Neuron (in vitro differentiated cells): ENCODE results near the gene HIGD1C.
"Not testable (repeated sequence)": the region's sequence is repeated elsewhere in the genome, so short reads cannot be mapped to it uniquely, and the experiment has no call there.

Source experiments
- H2AFZ ChIP-seq: one replicate; pipeline ENCODE4 v1.6.1; 2013; ENCODE audit warnings: low read depth, mild to moderate bottlenecking, inconsistent platforms, low read length, moderate library complexity
- H3K27me3 ChIP-seq: one replicate; pipeline ENCODE4 v1.6.1; 2013; ENCODE audit warnings: low read length; ENCODE audit not compliant: insufficient read depth
- H3K36me3 ChIP-seq: one replicate; pipeline ENCODE4 v1.6.1; 2013; ENCODE audit warnings: low read length; ENCODE audit not compliant: insufficient read depth
- H3K4me1 ChIP-seq: one replicate; pipeline ENCODE4 v1.6.1; 2013; ENCODE audit warnings: low read length; ENCODE audit not compliant: insufficient read depth
- H3K4me3 ChIP-seq: 2 replicates; pipeline ENCODE4 v1.5.1; 2013; ENCODE audit warnings: mild to moderate bottlenecking, low read length, moderate library complexity
- H3K9me3 ChIP-seq: one replicate; pipeline ENCODE4 v1.6.1; 2013; ENCODE audit warnings: low read length

HIGD1C gene

DNA sequence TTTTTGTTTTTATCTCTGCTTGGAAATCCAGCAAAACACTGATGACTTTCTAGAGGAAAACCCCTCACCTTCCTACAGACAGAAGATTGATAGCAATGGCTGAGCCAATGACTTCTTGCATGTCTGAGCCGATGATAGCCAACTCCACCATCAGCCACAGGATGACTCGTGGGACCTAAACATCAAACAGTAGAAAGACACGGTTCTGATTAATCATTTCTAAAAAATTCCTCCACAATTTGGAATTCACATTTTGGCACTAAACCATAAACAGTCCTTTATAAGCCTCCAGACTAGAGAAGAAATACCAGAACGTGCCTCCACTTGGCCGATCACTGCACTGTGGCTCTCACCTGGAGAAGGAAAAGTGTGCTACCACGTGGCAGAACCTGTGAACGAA is 47.9 kb downstream of the HIGD1C start:
- Histone ChIP-seq H3K27me3 (no peaks in the 10 kb centered on the region), H3K36me3 (peaks cover 54% of the 10 kb centered on the region), H3K9me3 (no peaks in the 10 kb centered on the region), H2AFZ (no peak overlapping the region), H3K4me1 (no peaks in the 10 kb centered on the region), H3K4me3 (no peak overlapping the region)

DNA sequence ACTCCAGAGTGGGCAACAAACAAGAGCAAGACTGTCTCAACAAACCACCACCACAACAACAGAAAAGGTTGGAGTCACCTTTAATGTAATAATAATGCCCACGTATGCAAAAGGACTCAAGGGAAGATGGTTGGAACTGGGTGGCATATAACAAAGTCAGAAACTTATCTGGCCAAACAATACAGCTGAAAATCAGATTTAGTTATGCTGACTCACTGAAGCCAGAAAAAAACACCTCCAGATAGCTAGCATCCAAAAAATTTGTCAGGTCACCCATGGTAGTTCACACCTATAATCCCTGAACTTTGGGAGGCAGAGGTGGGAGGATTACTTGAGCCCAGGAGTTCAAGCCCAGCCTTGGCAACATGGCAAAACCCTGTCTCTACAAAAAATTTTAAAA is 49.5 kb downstream of the HIGD1C start:
- no peak overlapping the region for H3K4me3 ChIP-seq
- H3K4me1 ChIP-seq = no peaks in the 10 kb centered on the region
- no peaks in the 10 kb centered on the region for H3K27me3 ChIP-seq
- no peak overlapping the region for H2AFZ ChIP-seq
- peaks cover 52% of the 10 kb centered on the region for H3K36me3 ChIP-seq
- no peaks in the 10 kb centered on the region for H3K9me3 ChIP-seq

- Histone ChIP-seq H3K4me1 (no peaks in the 10 kb centered on the region), H3K36me3 (peaks cover 41% of the 10 kb centered on the region), H2AFZ (no peak overlapping the region), H3K9me3 (no peaks in the 10 kb centered on the region), H3K27me3 (no peaks in the 10 kb centered on the region), H3K4me3 (no peak overlapping the region)
Observed at GRCh38 chr12:51004504-51004903, 52.2 kb downstream of the HIGD1C start.

- Histone ChIP-seq H3K27me3 (no peaks in the 10 kb centered on the region), H3K36me3 (peaks cover 39% of the 10 kb centered on the region), H2AFZ (no peak overlapping the region), H3K4me3 (no peak overlapping the region), H3K4me1 (no peaks in the 10 kb centered on the region), H3K9me3 (no peaks in the 10 kb centered on the region)
Observed at GRCh38 chr12:51005030-51005429, 52.7 kb downstream of the HIGD1C start.

- Histone ChIP-seq H3K36me3 (peaks cover 33% of the 10 kb centered on the region), H3K27me3 (no peaks in the 10 kb centered on the region), H3K4me1 (no peaks in the 10 kb centered on the region), H3K4me3 (no peak overlapping the region), H2AFZ (no peak overlapping the region), H3K9me3 (no peaks in the 10 kb centered on the region)
Observed at GRCh38 chr12:51005671-51006070, 53.3 kb downstream of the HIGD1C start.

GRCh38 chr12:51008329-51009055 is 56.1 kb downstream of the HIGD1C start:
- Histone ChIP-seq H3K4me1 (peaks cover 2% of the 10 kb centered on the region), H3K4me3 (no peak overlapping the region), H3K9me3 (no peaks in the 10 kb centered on the region), H2AFZ (no peak overlapping the region), H3K27me3 (no peaks in the 10 kb centered on the region), H3K36me3 (peaks cover 21% of the 10 kb centered on the region)

- Histone ChIP-seq H3K36me3 (peaks cover 21% of the 10 kb centered on the region), H2AFZ (no peak overlapping the region), H3K4me3 (no peak overlapping the region), H3K4me1 (peaks cover 2% of the 10 kb centered on the region), H3K27me3 (no peaks in the 10 kb centered on the region), H3K9me3 (no peaks in the 10 kb centered on the region)
Observed at GRCh38 chr12:51009056-51009440, 56.7 kb downstream of the HIGD1C start.

- Histone ChIP-seq H3K4me1 (peaks cover 2% of the 10 kb centered on the region), H3K4me3 (no peak overlapping the region), H3K27me3 (no peaks in the 10 kb centered on the region), H2AFZ (no peak overlapping the region), H3K9me3 (no peaks in the 10 kb centered on the region), H3K36me3 (peaks cover 2% of the 10 kb centered on the region)
Observed at GRCh38 chr12:51011955-51012354, 59.6 kb downstream of the HIGD1C start.

- Histone ChIP-seq H2AFZ (no peak overlapping the region), H3K4me1 (peaks cover 2% of the 10 kb centered on the region), H3K27me3 (no peaks in the 10 kb centered on the region), H3K9me3 (no peaks in the 10 kb centered on the region), H3K36me3 (peaks cover 2% of the 10 kb centered on the region), H3K4me3 (no peak overlapping the region)
Observed at GRCh38 chr12:51012570-51013236, 60.4 kb downstream of the HIGD1C start.

DNA sequence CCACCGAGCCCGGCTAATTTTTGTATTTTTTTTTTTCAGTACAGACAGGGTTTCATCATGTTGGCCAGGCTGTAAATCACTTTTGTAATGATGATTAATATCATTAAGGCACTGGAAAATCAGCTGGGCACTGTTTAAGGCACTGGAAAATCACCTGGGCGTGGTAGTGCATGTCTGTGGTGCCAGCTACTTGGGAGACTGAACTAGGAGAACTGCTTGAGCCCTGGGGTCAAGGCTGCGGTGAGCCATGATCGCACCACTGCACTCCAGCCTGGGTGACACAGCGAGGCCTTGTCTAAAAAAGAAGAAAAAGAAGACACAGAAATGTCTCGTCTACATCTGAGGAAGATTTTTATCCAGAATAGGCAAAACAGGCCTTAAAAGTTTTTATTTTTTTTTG is 61.1 kb downstream of the HIGD1C start:
- Histone ChIP-seq H3K9me3 (no peaks in the 10 kb centered on the region), H2AFZ (no peak overlapping the region), H3K36me3 (no peaks in the 10 kb centered on the region), H3K4me3 (no peak overlapping the region), H3K4me1 (peaks cover 2% of the 10 kb centered on the region), H3K27me3 (no peaks in the 10 kb centered on the region)

- H3K4me3 ChIP-seq, H3K4me1 ChIP-seq, H3K27me3 ChIP-seq, H2AFZ ChIP-seq, H3K36me3 ChIP-seq, H3K9me3 ChIP-seq: not testable (repeated sequence)
Observed at GRCh38 chr12:51014467-51014866, 62.1 kb downstream of the HIGD1C start.

DNA sequence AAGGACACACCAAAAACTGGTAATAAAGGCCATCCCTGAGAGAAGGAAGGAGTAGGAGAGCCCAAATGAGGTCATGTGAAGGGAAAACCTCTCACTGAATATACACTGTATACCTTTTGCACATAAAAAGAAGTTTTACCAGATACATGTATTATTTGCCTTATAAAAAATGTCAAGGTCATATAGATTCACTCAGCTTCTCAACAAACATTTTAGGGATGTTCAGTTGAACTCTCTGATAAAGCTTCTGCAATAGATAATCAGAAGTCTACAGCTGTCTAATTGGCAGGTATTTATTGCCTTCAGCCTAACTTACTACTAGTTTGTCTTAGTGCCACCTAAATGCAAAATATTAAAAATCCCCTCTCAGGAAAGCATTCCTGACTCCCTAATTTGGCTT is 65.1 kb downstream of the HIGD1C start:
- no peaks in the 10 kb centered on the region for H3K36me3 ChIP-seq
- no peaks in the 10 kb centered on the region for H3K9me3 ChIP-seq
- no peak overlapping the region for H2AFZ ChIP-seq
- H3K27me3 ChIP-seq = no peaks in the 10 kb centered on the region
- no peaks in the 10 kb centered on the region for H3K4me1 ChIP-seq
- no peak overlapping the region for H3K4me3 ChIP-seq

GRCh38 chr12:51018956-51019355 is 66.6 kb downstream of the HIGD1C start:
- Histone ChIP-seq H3K4me3 (no peak overlapping the region), H3K9me3 (no peaks in the 10 kb centered on the region), H2AFZ (no peak overlapping the region), H3K36me3 (no peaks in the 10 kb centered on the region), H3K4me1 (no peaks in the 10 kb centered on the region), H3K27me3 (no peaks in the 10 kb centered on the region)

- no peak overlapping the region for H2AFZ ChIP-seq
- H3K36me3 ChIP-seq = no peaks in the 10 kb centered on the region
- no peaks in the 10 kb centered on the region for H3K27me3 ChIP-seq
- no peaks in the 10 kb centered on the region for H3K9me3 ChIP-seq
- peaks cover 3% of the 10 kb centered on the region for H3K4me1 ChIP-seq
- H3K4me3 ChIP-seq = no peak overlapping the region
Observed at GRCh38 chr12:51019927-51020326, 67.6 kb downstream of the HIGD1C start.
